NOMO-1 treated with DMSO at 0.1 percent for 48 hours (cell line): ENCODE data around the gene VPS33A.
"Not testable (repeated sequence)": the region's sequence is repeated elsewhere in the genome, so short reads cannot be mapped to it uniquely, and the experiment has no call there.

Source experiments
- DNase-seq: peaks from one replicate; lab custom pipeline; 2025; ENCODE audit not compliant: unreplicated experiment; lab: John Stamatoyannopoulos, UW

Gene VPS33A

DNA sequence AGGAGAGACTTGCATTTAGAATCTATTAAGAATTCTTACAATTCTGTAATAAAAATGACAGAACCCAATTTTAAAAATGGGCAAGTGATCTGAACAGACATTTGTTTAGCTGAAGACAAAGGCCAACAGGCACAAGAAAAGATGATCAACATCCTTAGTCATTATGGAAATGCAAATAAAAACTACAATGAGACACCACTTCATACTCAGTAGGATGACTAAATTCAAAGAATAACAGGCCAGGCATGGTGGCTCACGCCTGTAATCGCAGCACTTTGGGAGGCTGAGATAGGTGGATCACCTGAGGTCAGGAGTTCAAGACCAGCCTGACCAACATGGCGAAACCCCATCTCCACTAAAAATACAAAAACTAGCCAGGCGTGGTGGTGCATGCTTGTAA is 7.8 kb downstream of the VPS33A start:
- not testable (repeated sequence) for DNase-seq

DNA sequence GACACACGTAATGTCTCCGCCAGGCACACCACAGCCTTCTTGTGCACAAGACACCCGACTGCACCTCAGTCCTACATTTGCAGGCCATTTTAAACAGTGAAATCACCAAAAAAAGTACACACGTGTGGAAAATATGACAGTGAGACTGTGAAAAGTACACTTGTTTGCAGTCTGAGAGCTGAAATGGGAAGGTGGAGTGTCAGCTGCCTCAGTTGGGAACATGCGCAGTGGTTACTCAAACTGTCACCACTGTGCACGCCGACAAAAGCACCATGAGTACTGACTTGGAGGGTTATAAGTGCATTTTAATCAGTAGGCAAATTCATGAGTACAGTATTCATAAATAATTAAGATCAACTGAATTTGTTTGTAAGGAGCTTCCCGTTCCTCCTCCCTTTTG is 15.8 kb downstream of the VPS33A start:
- DNase-seq: no peak

GRCh38 chr12:122250047-122250446 is 16.2 kb downstream of the VPS33A start:
- no peak for DNase-seq

DNA sequence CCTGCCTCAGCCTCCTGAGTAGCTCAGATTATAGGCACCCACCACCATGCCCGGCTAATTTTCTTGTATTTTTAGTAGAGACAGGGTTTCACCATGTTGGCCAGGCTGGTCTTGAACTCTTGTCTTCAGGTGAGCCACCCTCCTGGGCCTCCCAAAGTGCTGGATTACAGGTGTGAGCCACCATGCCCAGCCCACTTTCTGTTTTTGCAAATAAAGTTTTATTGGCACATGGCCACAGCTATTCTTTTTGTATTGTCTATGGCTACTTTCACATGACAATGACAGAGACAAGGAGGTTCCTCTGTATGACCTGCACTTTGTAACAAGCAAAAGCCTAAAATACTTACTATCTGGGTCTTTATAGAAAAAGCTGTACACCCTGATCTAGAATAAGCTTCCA is 20.7 kb downstream of the VPS33A start:
- DNase-seq: no peak

- no peak for DNase-seq
Observed at GRCh38 chr12:122244565-122245371, 21.5 kb downstream of the VPS33A start.

DNA sequence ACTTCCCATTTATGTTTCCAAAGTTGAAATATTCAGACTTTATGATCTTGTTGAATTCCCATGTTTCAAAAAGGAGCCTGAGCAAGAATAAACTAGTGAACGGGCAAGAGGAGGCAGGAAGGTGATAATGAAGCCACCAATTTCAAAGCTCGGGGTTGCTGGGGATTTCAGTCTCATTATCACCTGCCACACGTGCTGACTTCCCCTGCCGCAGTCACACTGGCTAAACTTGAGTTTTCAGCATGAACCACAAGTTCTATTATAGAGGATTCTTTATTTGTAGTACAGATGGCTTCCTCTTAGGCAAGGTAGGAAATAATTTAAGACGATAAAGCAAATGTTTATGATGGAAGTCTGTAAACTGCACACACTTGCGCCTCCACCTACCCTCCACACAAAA is 22.3 kb downstream of the VPS33A start:
- no peak for DNase-seq

- no peak for DNase-seq
Observed at GRCh38 chr12:122238861-122239260, 27.4 kb downstream of the VPS33A start.

DNA sequence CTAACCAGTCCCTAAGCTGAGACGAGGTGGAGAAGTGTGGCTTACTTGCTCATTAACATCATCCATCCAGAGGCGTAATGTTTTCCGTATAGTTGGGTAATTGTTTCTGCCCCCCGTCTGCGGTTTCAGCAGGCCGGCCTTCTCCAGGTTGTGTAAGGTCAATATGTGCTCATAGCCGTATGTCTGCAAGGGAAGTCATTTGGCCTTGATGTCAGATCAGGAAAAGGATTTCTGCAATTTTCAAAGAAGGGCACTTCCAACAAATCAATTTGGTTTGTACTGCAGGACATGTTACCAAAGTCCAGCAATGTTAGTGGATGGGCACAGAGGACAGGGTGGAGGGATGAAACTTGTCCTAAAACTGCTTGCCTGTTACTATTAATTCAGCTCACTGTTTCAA is 30.6 kb downstream of the VPS33A start:
- peak; percentile 96 for DNase-seq

- no peak for DNase-seq
Observed at GRCh38 chr12:122232691-122233090, 33.6 kb downstream of the VPS33A start.

DNA sequence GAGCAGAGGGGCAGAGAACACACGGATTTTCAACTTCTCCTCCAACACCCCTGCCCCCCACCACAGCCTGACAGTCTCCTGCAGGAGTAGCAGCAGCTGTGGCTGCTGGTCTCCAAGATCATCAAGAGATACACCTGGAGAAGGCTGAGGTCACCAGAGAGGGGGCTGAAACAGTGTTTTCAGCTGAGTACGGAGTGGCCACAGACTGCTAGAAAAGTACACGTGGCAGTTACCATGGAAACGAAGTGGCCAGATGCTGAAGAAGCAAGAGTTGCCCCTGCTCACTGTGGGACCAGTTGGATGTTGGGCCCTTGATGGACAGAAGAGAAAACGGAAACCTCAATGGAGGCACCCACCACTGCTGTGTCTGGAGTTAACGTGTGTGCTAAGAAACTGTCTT is 35.5 kb downstream of the VPS33A start:
- DNase-seq: no peak

GRCh38 chr12:122228092-122228491 is 38.2 kb downstream of the VPS33A start:
- no peak for DNase-seq

GRCh38 chr12:122227341-122227740 is 39.0 kb downstream of the VPS33A start:
- no peak for DNase-seq

DNA sequence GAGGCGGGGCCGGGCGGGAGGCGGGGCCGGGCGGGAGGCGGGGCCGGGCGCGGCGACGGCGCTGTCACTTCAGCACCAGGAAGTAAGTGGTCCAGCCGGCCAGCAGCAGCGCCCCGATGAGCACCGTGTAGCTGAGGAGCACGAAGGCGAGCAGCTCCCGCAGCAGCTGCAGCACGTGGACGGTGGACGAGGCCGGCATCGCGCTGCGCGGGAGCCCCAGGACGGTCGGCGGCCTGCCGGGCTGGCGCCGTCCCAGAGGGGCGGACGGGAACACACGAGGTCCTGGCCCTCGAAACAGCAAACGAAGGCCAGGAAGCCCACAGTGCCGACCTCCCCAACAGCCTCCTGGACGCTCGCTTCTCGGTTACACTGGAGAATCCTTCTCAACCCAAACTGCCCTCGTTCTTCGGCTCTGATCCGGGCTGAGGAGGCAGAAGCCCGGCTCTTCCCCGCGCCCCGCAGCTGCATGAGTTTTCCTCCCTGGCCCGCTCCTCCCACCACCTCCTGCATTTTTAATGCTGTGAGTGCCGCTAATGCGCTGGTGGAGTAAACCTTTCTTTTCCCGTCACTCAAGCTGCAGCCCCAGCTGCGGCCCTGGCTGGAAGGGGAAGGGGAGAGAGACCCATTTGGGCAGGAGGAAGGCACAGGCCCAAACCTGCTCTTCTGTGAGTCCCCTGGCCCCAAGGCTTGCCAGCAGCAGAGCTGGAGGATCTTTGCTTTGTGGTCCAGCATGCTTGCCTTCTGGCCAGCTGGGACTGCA is 39.7 kb downstream of the VPS33A start:
- no peak for DNase-seq

- peak; percentile 98 for DNase-seq
Observed at GRCh38 chr12:122225683-122226365, 40.5 kb downstream of the VPS33A start, which contains the start of gene DIABLO. Gene DIABLO, minus strand, starts transcription at chr12:122226052. Its CDS starts 38 bp downstream, at chr12:122226014.

- DNase-seq: no peak
Observed at GRCh38 chr12:122216445-122216844, 49.8 kb downstream of the VPS33A start.

DNA sequence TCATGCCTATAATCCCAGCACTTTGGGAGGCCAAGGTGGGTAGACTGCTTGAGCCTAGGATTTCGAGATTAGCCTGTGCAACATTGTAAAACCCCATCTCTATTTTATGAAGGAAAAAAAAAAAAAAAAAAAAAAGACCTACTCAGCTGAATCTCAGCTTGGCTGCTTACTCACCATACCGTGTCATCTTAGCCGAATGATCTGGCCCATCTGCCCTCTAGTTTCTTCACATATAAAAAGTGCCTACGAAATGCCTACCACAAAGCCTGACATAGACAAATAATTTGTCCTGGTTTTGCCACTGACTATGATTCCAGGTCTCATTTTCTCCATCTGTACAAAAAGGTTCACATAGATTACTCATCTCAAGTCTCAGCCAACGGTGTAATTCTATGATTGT is 50.5 kb downstream of the VPS33A start:
- no peak for DNase-seq

DNA sequence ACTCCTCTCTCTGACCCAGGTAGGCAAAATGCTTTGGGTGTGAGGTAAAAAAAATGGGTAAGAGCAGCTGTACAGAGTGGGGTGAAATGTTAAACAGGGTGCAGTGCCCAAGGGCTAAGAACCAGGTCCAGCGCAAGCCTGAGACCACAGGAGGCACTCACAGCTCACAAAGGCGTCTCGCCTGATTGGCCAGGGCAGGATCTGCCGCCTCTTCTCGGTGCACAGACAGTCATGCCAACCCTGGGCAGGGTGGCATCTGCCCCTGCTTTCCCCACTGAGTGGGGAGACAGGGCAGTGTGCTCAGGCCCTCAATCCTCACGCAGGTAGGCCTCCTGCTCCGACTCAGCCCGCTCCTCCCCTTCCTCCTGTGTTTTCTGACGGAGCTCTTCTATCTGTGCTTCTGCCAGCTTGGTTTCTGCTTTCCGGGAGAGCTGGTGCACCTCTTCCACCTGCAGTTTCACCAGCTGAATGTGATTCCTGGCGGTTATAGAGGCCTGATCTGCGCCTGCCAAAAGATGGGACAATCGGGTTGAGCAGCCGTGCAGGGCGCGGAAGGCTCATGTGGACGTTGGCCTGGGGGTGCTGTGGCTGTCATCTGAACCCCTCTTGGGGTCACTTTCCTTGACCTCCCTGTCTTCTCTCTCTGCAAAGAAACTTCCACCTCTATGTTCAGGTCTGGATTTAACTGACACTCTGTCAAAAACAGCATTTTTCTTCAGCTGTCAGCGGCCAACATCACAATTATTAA is 58.0 kb downstream of the VPS33A start:
- DNase-seq: no peak

DNA sequence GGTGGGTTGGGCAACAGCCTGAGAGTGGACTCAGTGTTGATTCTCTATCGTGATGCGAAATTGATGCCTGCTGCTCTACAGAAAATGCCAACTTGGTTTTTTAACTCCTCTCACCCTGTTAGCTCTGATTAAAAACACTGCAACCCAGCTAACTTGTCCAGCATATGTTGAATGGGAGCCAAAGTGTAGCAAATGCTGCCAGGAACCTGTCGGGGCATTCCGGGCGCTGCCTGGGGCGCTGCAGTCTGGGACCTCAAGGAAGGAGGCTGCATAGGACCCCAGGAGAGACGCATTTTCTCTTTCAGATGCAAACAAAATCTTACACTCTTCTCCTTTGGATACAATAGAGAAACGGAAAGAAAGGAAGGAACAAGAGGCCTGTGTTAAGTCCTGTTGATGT is 58.9 kb downstream of the VPS33A start:
- no peak for DNase-seq

- no peak for DNase-seq
Observed at GRCh38 chr12:122206976-122207375, 59.3 kb downstream of the VPS33A start.

DNA sequence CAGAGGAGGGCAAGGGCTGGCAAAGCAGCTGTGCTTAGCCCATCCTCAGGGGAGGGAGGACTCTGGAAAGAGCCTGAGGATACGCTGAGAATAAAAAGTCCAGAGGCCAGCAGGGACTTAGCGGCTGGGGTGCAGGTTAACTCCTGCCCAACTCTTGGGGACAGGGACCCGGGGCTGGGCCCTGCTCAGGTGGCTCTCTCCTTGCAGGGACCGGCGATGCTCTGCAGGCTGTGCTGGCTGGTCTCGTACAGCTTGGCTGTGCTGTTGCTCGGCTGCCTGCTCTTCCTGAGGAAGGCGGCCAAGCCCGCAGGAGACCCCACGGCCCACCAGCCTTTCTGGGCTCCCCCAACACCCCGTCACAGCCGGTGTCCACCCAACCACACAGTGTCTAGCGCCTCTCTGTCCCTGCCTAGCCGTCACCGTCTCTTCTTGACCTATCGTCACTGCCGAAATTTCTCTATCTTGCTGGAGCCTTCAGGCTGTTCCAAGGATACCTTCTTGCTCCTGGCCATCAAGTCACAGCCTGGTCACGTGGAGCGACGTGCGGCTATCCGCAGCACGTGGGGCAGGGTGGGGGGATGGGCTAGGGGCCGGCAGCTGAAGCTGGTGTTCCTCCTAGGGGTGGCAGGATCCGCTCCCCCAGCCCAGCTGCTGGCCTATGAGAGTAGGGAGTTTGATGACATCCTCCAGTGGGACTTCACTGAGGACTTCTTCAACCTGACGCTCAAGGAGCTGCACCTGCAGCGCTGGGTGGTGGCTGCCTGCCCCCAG is 60.0 kb downstream of the VPS33A start:
- no peak for DNase-seq
